Islet of Langerhans (tissue), 1 donor: Measurements from ENCODE around the gene CRYM.

ENCODE experiments used
- FAIRE-seq: peaks from one replicate; lab custom pipeline; 2011; peaks lifted over from hg19 to GRCh38; lab: Jason Lieb, UNC

The CRYM gene

DNA sequence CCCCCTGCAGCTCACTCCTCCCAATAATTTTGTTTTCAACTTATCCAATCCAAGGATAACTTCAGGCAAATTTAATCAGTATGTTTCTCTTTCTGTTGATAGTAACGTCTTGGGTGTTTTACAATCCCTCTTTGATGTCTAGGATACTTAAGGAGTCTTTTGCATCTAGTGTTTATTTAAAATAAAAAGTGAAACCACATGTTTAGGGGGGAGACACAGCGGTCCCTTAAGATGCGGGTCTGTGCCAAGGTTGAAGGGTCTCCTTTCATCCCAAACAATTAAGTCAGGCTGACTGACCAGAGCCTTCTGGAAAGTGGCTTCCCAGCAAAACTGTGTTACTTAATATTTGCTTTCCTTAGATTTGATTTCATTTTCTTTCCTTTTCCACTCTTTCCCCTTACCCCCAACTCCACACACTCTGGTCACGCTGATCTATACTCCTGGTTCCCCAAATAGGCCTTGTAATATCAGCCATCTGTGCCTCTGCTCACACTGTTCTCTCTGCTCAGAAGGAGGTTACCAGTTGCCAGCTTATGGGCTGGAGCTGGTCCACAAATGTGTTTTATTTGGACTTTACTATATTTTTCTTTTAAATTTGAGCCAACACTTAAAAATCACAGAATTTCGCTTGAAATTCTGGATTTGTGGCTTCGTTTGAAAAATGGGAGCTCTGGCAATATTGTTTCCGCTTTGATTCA, 33.4 kb downstream of the CRYM start:
- no peak for FAIRE-seq

DNA sequence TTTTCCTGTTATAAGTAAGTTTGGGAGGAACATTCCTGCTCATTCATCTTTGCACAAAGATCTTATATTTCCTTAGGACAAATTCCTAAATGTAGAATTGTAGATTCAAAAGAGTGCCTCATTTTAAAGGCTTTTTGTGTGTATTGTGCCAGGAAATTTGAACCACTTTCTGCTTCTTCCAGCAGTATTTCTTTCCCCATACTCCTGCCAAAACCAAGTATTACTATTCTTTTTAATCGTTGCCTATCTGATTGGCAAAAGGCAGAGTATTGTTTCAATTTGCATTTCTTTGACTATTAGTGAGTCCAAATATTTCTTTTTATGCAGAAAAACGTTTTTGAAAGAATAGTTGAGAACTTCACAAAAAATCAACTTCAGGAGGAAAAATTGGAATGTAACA, 35.3 kb downstream of the CRYM start:
- no peak for FAIRE-seq

DNA sequence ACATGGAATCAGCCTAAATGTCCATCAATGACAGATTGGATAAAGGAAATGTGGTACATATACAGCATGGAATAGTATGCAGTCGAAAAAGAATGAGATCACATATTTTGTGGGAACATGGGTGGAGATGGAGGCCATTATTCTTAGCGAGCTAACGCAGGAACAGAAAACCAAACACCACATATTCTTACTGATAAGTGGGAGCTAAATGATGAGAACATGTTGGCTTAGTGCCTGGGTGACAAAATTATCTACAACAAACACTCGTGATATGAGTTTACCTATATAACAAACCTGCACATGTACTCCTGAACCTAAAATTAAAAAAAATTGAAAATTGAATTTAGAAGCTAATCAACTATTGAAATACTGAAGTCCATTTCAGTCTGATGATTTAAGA, 38.4 kb downstream of the CRYM start:
- FAIRE-seq: no peak

DNA sequence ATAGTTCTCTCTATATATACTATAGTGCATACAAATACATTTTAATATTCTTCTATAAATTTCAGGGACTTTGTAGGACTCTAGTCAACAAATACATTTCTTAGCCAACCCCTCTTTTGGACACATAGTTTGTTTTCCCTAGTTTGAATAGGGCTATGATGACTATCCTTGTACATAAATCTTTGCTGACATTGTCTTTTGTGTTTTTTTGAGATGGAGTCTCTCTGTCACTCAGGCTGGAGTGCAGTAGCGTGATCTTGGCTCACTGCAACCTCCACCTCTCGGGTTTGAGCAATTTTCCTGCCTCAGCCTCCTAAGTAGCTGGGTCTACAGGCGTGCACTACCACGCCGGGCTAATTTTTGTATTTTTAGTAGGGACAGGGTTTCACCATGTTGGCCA, 41.3 kb downstream of the CRYM start:
- no peak for FAIRE-seq

DNA sequence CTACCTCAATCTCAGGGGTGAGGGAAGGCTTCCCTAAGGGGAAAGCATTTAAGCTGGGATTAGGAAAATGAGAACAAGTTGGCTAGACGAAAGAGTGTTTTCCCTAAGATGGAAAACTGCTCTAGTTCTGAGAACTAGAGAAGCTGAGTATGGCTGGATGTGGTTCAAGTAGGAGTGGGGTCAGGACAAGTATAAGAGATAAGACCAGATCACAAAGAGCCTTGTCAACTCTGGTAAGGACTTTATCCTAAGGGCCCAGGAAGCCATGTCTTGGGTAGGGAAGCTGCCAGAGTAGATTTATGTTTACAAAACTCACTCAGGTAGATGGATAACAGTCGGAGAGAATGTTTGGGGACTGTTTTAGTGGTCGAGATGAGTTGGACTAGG, 42.9 kb downstream of the CRYM start:
- FAIRE-seq: no peak

DNA sequence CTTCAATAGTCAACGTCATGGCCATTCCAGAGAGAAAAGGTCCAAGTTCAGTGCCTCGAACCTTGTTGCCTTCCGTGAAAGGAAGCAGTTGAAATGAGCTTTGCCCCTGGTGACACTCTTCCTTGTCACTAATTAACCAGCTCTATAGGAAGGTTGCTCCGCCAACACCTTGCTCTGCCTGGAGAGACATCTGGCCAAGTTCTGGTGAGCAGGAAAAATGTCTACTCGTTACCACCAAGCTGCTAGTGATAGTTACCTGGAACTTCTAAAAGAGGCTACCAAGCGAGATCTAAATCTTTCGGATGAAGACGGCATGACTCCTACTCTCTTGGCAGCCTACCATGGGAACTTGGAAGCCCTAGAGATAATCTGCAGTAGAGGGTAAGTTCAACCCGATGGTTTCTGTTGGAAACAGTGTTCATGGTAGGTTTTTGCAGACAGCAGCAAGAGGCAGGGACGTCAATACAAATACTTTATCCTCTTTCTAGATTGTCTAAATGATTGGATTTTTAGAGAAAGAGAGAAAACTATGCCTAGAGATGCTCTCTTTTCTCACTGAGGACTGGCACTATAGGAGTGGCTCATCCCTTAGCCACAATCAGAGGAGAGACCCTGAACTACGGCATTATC, 44.5 kb downstream of the CRYM start, which contains the start of gene ANKS4B:
Gene ANKS4B, plus strand, starts transcription at position 179 of the 630 bp plus-strand sequence. Its CDS starts 39 bp downstream, at position 218.
- FAIRE-seq: no peak

DNA sequence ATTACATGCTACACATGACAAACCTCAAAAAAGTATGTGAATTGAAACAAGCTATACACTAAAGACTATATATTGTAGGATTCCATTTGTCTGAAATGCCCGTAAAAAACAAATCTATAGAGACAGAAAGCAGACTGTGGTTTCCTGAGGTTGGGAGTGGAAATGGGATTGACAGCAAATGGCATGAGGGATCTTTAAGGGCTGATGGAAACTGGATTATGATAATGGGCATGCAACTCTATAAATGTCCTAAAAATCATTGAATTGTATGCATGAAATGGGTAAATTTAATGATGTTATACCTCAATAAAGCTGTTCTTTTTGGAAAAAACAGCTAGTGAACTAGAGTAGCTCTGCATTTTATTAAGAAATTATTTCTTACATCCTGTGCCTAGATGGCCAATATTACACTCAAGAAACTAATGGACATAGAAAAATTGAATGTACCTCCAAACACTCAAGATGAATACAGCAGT, 45.0 kb downstream of the CRYM start:
- no peak for FAIRE-seq

DNA sequence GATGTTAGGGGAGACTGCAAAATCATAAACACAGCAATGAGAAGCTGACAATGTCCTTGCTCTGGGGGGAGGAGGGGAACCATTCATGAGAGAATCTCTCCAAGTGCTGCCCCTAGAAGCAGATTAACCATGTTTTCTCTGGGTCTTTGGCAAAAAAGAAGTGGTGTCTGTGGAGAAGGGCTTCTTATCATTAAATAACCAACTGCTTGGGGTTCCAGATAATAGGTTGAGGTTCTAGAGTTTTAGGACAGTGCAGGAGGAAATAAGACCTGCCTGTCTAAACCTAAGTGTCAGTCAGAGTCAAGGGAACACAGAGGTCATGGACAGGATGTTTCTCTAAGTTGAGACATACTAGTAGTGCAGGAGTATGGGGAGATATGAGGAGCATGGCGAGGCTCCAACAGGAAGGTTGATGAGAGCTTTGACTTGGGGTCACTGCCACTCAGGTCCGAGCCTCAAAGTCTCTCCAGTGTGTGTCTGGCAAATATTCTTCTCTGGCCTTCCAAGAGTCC, 49.7 kb downstream of the CRYM start:
- FAIRE-seq: no peak

DNA sequence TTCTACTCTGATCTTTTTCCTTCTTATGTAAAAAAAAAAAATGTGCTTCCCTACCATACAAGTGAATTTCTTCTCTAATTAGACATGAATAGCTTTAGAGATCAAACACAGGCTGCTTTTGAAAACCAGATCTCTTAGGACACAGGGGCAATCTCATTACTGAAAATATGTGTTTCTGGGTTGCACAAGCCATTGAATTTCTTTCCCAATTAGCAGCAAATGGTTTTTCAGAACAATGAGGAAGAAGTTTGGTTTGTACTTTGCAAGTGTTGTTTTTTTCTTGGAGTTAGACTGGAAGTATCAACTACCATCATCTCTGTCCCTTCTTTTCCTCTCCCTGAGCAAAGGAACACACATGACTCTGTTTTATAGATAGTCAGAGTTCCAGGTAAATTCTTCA, 50.2 kb downstream of the CRYM start:
- FAIRE-seq: no peak

DNA sequence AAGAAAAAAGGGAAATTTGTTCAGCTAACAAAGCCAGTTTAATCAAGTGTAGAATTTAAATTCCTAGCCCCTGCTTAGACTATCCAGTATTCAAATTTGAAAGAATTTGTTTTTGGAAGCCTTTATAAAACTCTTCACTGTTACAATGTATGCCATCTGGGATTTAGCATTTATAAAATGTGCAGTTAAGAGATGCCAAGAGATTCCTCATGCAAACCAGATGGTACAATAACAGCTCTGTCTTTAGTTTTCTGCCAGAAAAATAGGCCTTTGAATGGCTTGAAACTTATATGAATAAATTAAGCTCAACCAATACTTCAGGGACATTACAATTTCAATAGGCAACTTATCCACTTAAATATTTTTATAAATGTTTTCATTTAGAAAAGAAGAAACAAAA, 51.3 kb downstream of the CRYM start:
- FAIRE-seq: no peak

DNA sequence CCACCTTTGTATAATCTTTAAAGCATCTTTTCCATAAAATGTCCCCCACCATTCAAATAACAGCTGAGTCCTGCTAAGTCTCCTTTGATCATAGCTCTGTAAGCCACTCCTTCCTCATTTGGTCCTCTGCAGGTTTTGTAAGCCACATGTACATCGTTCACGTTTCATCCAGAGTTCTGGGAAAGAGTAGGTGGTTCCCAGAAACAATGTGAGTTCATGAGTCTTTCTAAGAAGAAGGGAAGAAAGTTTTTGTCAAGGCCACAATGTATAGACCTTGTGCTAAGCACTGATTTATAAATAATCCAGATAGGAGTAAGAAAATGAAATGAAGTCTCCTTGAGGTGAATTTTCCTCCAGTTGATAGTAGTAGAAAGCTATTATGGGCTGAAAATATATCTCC, 53.3 kb downstream of the CRYM start:
- no peak for FAIRE-seq

DNA sequence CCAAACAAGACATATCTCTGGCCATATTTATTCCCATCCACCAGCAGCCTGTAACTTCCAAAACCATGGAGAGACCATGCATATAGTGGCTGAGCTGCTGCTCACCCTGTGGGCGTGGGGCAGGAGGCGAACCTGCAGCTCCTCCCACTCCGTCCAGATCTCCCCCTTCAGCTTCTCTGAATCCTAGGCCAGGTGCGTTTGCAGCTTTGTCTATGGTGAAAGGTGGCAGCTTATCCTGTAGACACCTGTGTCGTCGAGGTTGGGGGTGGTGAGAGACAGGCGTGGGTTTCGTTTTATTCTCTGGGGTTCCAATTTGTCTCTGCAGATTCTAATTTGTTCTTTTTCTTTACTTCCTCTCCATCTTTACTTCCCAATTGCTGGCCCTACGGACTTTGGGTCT, 54.3 kb downstream of the CRYM start:
- no peak for FAIRE-seq

DNA sequence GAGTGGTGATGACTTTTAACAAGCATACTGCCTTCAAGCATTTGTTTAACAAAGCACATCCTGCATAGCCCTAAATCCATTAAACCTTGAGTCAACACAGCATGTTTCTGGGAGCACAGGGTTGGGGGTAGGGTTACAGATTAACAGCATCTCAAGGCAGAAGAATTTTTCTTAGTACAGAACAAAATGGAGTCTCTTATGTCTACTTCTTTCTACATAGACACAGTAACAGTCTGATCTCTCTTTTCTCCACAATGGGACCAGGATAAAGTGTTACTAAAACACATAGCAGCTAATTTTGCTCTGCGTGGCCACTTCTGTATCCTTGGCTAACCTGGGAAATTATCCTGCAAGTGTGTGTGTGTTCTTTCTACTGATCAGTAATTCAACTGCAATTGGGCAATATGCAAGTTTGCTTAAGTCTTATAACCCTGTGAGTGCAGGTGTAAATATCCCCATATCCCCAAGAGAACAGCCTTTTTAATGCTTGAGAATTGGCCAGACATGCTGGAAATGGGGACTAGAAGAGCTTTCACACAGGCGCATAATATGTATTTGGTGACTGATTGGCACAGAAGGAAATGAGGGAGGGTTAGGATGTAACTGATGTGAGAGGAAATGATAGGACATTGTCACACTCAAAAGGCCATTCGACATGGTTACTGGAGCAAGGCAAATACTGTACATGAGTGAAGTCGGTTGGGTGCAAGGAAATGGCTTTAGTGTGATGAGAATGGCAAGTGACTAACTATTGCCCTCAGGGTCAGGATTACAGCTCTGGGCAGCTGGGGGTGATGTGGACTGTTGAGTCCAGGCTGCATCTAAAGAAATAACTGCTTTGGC, 55.4 kb downstream of the CRYM start:
- FAIRE-seq: no peak

DNA sequence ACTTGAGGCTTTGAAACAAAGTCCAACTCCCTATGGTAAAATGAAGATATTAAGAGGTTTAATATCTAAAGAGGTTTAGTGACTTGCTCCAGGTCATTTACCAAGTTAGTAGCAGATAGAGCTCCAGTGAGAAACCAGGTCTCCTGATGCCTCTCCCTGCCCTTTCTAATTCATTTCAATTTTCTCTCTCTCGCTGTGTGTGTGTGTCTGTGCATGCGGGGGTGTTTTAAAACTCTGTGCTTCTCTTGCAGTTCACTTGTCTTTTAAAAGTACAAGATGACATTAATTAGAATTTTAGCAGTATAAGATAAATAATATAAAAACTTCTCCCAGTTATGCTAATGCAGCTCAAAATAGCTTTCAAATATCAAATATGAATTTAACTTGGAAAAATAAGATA, 58.5 kb downstream of the CRYM start:
- no peak for FAIRE-seq

DNA sequence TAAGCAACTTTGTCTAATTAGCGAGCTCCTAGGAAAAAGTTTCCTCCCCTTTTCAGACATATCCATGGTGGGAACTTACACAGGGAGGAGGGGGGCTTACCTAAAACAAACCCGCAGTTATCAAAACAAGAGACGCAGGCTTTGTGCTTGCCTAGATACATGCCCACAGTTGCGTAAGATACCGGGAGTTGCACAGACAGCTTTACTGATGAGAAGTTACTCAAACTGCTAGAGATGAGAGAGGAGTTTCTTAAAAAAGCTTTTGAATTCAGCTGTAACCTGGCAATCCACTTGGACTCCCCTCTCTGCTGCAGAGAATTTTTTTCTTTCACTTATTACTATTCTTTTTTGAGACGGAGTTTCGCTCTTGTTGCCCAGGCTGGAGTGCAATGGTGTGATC, 59.9 kb downstream of the CRYM start:
- FAIRE-seq: no peak

DNA sequence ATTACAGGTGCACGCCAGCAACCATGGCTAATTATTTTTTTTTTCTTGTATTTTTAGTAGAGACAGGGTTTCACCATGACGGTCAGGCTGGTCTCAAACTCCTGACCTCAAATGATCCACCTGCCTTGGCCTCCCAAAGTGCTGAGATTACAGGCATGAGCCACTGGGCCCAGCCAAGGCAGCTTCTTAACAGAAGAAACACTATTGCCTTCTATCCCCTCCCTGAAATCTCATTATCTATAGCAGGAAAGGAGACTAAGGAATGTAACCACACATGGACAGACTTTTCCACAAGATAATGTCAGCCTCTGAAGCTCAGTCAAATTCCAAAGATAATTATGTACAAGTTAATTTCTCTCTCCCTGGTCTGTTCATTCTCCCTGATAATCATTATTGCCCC, 61.0 kb downstream of the CRYM start:
- no peak for FAIRE-seq

DNA sequence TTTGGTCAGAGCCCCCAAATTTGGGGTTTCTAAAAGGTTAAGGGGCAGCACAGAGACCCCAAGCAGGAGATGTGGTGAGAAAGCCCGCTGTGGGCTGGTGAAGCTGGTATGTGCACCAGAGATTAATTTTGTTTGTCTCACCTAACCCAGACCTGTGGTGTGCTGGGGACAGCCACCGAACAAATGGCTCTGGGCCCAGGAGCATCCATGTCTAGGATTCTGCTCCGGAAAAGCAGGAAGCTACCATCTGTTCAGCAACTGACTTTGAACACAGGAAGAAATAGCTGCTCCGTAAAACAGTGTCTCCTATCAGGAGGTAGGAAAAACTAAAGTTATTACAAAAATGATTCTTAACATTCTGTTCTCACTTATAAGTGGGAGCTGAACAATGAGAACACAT, 64.0 kb downstream of the CRYM start:
- FAIRE-seq: no peak

DNA sequence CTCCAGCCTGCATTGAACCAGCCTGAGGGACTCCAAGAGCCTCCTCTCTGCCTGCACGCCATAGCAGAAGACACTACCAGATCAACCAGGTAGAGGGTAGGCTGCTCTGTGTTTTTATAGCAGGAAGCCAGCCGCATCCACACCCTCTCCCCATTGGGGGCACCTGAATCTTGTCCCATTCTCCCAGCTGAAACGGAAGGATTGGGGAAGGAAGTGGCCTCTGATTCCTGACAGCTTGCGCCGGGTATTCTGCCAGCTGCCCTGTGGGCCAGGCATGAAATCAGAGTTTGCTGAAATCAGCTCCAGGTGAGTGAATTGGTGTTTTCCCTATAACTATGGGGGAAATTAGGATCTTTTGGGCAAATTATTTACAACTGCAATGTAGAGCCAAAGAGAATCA, 66.6 kb downstream of the CRYM start, which contains the start of gene ZP2:
Gene ZP2, minus strand, starts transcription at position 89 of the 400 bp plus-strand sequence. Its CDS starts 27 bp downstream, at position 62.
- FAIRE-seq: no peak
